NCI-H446 treated with DMSO at 0.1 percent for 48 hours (cell line): ENCODE data around the gene TNFRSF13B.
"Not testable (repeated sequence)": the region's sequence is repeated elsewhere in the genome, so short reads cannot be mapped to it uniquely, and the experiment has no call there.

Experiments
- DNase-seq: peaks from one replicate; lab custom pipeline; 2025; lab: John Stamatoyannopoulos, UW

TNFRSF13B gene

DNA sequence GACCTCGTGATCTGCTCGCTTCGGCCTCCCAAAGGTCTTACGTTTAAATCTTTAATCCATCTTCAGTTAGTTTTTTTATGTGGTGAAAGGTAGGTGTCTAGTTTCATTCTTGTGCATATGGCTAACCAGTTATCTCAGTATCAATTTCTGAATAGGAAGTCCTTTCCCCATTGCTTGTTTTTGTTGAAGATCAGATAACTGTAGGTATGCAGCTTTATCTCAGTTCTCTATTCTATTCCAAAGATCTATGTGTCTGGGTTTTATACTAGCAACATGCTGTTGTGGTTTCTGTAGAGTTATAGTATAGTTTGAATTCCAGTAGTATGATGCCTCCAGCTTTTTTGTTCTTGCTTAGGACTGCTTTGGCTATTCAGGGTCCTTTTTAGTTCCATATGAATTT, 65.2 kb downstream of the TNFRSF13B start:
- DNase-seq: no peak

DNA sequence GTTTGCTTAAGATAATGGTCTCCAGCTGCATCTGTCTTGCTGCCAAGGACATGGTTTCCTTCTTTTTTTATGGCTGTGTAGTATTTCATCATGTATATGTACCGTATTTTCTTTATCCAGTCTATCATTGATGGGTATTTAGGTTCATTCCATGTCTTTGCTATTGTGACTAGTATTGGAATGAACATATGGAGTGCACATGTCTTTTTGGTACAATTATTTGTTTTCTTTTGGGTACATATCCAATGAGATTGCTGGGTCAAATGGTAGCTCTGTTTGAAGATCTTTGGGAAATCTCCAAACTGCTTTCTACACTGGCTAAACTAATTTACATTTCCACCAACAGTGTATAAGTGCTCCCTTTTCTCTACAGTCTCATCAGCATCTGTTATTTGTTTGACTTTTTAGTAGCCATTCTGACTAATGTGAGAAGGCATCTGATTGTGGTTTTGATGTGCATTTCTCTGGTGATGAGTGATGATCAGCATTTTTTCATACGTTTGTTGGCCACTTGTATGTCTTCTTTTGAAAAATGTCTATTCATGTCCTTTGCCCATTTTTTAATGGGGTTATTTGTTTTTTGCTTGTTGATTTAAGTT, 66.2 kb downstream of the TNFRSF13B start:
- no peak for DNase-seq

DNA sequence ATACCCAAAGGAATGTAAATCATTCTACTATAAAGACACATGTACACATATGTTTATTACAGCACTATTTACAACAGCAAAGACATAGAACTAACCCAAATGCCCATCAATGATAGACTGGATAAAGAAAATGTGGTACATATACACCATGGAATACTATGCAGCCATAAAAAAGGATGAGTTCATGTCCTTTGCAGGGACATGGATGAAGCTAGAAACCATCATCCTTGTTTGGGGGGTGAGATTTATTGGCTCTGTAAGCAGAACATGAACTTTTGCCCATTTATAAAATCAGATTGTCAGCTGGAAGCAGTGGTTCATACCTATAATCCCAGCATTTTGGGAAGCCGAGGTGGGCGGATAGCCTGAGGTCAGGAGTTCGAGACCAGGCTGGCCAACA, 68.8 kb downstream of the TNFRSF13B start:
- DNase-seq: not testable (repeated sequence)

DNA sequence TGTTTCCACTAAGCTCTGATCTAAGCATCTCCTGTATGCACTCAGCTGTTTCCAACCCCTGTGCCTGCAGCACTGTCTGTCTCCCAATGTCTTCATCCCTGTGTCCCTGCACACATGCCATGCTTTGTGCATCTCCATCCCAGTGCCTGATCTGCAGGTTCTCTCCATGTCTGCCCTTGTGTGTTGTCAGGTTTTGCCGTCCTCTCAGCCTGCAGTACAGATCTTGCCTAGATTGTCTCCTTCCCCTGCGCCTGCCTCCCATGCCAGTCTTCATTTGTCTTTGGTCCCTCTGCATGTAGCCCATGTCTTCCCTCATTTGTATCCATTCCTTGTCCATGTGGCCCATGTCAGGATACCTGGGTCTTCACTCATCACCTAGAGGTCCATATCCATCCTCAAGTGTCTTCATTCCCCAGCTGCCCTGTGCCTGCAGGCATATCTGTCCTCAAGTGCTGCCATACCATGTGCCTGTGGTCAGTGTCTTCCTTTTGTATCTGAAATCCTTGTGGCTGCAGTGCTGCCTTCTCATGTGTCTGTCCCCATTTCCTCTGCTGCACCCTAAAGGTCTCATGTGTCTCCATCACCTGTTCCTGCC, 71.5 kb downstream of the TNFRSF13B start:
- no peak for DNase-seq

DNA sequence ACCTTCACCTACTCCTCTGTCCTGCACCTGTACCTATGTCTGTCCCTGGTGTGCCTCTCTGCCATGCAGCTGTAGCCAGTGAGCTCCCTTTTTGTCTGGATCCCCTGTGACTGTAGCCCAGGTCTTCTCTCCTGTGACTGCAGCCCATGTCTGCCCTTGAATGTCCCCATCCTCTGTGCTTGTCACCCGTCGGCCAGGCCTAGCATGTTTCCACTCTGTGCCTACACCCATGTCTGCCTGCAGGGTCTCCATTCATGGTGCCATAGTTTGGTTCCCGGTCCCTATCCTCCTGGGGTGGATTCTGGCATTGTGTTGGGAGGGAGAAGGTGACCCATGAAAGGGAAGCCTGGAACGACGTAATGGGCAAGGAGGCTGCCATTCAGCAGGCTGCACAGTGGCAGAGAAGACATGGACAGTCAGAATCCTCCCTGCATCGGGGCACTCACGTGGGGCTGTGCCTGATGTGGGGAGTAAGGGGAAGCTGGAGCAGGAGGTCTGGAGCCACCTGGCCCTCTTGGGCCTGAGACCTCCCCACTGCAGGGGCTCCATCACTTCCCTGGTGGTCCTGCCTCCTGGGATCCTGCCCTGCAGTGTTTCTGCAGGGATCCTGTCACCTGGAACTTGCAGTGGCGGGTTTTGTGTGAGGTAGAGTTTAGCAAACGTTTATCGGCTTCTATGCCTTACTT, 74.6 kb downstream of the TNFRSF13B start:
- not testable (repeated sequence) for DNase-seq

DNA sequence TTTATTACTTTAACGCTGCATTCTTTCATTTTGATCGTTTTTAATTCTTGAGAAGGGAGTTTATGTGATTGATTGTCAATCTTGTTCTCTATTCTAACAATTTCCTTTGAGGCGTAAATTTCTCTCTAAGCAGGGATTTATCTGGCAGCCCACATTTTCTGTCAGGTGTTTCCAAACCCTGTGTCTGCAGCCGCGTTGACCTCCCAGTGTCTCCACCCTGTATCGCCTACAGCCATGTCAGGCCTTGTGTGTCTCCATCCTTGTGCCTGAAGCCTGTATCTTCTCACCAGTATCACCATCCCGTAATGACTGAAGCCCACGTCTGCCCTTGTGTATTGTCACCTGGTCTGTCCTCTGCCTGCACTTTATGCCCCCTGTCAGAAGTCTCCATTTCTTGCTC, 75.7 kb downstream of the TNFRSF13B start:
- not testable (repeated sequence) for DNase-seq

DNA sequence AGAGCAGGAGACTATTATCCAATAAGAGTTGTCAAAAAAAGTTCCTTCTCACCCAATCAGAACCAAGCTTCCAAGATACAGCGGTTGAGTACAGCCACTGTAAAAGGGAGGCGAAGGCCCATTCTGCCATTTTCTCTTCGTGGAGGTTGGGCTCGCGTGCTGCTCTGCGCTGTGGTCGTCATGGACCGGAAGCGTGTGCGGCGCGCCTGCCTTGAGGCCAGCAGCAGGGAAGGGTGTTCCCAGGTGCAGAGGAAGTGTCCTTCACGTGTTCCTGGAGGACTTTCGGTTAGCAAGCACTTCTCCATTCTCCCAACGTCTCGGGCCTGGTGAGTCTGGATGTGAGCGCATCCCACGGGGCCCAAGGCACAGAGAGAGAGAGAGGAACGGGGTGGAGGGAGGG, 78.4 kb downstream of the TNFRSF13B start:
- DNase-seq: not testable (repeated sequence)

DNA sequence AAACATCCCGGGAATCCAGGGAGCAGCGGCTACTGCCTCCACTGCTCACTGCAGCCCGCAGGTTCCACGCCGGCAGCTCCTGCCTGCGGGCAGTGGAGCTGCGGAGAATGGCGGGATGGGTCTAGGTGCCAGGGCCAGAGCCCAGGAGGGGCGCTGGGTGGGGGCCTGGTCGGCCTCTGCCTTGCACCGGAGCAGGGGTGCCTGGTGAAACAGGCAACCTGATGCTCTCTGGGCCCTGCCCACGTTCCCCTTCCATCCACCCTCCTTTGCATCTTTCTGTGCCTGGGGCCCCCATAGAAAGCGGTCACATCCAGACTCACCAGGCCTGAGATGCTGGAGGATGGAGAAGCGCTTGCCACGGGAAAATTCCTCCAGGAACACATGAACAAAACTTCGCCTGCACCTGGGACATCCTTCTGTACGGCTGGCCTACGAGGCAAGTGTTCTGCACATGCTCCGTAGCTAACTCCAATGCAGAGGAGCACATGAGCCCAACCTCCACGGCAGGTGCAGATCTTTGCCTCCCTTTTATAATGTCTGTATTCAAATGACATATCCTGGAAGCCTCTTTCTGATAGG, 79.0 kb downstream of the TNFRSF13B start:
- DNase-seq: not testable (repeated sequence)

DNA sequence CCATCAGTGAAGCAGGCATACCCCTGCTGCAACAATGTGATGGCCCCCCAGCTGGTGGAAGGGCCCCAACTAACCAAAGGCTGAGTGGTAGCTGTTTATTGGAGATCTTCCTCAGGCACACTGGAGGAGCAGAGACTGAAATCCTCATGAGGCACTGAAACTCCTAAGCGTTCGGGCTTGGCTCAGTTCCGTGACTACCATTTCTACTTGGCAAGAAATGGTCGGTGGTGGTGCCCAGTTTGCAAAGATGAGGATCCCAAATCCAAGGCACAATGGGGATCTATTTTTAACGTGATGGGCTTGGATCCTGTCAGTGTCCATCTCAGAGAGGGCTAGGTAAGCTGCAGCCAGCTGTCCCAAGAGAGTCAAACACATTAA, 82.8 kb downstream of the TNFRSF13B start:
- DNase-seq: no peak
